Measurements from ENCODE around the gene ANKRD11.

DNA sequence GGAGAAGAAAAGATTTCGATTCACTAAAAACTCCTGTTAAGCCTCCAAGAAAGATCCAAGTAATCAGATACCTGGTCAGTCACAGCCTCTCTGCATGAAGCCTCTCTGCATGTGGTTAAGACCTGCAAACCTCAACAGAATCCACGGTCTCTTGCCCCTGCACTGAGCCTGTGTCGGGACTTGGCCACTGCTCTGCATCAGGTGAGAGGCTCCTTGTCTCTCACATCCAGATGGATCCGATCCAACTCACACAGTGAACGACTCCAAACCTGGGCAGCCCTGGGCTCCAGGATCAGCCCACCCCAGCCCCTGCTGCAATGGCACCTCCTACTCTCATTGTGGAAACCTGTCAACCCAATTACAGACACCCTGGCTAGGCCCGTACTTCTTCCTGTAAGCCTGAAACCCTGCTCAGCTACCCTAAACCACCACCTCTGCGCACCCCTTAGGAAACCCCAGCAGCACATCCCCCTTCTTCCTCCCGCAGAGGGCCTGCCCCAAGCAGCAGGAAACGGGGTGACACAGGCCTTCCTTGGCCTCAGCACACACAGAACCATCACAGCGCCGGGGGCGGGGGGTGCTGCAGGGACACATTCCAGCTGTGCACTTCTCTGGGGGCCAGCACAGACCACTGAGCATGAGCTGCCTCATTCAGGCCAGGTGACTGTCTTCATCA, 129.5 kb downstream of the ANKRD11 start:
- TF ChIP-seq CTCF (conservative IDR thresholded peaks at IDR 0.05; ENCODE audit: low read length) = no peak
- no peak for TF ChIP-seq EZH2phosphoT487 (IDR thresholded peaks at IDR 0.05; ENCODE audit: borderline replicate concordance)

Data from Loucy (cell line).